ENCODE results near the gene SYPL1. TPM values are rescaled to one million over a fixed set of nuclear protein-coding genes. Genes with fewer than 3 reads are reported as not detected.

SYPL1 gene
- total RNA-seq, 1 donor from 2014 or later: 39.4 TPM

- Mint-ChIP-seq H3K4me3 (no peak overlapping the region), H3K36me3 (ENCODE audit: low read depth) (no peaks in the 10 kb centered on the region), H3K27ac (ENCODE audit: unreplicated experiment) (peak overlapping the region; percentile 23), H3K9me3 (no peaks in the 10 kb centered on the region), H3K4me1 (peaks cover 5% of the 10 kb centered on the region), H3K27me3 (ENCODE audit: low read depth) (no peaks in the 10 kb centered on the region)
- DNase-seq (ENCODE audit: low read depth, low spot score): no peak
- TF ChIP-seq, protein P1, sequence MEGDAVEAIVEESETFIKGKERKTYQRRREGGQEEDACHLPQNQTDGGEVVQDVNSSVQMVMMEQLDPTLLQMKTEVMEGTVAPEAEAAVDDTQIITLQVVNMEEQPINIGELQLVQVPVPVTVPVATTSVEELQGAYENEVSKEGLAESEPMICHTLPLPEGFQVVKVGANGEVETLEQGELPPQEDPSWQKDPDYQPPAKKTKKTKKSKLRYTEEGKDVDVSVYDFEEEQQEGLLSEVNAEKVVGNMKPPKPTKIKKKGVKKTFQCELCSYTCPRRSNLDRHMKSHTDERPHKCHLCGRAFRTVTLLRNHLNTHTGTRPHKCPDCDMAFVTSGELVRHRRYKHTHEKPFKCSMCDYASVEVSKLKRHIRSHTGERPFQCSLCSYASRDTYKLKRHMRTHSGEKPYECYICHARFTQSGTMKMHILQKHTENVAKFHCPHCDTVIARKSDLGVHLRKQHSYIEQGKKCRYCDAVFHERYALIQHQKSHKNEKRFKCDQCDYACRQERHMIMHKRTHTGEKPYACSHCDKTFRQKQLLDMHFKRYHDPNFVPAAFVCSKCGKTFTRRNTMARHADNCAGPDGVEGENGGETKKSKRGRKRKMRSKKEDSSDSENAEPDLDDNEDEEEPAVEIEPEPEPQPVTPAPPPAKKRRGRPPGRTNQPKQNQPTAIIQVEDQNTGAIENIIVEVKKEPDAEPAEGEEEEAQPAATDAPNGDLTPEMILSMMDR (conservative IDR thresholded peaks at IDR 0.05): no peak
These were observed 40.0 kb downstream of the SYPL1 start for GRCh38 chr7:106071999-106072714.

DNA sequence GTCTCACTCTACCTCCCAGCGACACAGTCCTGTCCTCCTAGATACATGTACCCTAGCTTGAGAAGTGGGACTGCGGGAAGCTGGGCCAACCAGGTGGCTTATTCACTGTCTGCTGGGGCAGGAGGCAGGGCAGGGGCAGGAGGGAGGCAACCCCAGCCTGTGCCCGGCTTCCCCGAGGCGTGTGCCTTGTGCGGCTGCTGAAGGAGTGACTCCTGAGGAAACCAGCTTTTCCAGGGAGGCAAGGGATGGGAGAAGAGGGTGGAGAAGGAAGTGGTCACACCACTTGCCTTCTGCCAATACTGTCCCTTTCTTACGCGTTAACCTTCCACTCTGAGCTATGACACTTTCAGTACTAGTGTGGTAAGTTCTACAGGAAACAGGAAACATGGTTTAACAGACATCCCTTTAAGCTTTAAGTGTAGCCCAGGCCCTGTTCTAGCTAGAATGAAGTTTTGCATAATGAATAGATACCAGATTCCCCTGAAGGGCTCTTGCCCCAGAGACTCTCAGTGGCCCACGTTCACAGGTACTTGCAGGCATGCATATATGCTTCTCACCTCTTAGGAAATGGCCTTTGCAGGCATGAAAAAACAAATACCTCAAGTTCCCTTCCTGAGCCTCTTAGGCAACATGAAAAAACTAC is 40.6 kb downstream of the SYPL1 start:
- Mint-ChIP-seq H3K4me1 (peaks cover 5% of the 10 kb centered on the region), H3K27ac (ENCODE audit: unreplicated experiment) (peak overlapping the region; percentile 23), H3K9me3 (no peaks in the 10 kb centered on the region), H3K4me3 (no peak overlapping the region), H3K27me3 (ENCODE audit: low read depth) (no peaks in the 10 kb centered on the region), H3K36me3 (ENCODE audit: low read depth) (no peaks in the 10 kb centered on the region)
- TF ChIP-seq, protein P1 (conservative IDR thresholded peaks at IDR 0.05): no peak
- no peak for DNase-seq (ENCODE audit: low read depth, low spot score)

GRCh38 chr7:106070567-106071254 is 41.4 kb downstream of the SYPL1 start:
- no peak overlapping the region for H3K27ac Mint-ChIP-seq (ENCODE audit: unreplicated experiment)
- H3K27me3 Mint-ChIP-seq (ENCODE audit: low read depth): no peaks in the 10 kb centered on the region

DNA sequence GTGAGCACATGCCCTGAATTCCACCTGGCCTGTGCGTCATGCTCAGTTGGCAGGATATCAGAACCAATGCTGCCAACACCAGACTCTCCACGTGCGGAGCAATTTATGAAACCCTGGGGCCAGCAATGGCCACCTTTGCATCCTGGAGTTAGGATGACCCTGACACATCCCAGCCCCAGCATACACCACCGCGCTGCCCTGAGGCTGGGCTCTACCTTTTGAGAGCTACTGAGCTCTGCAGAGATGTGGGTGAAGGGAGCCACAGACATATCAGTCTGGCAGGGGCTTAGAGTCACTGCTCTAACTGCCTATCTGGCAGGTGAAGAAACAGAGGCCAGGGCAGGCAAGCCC is 41.9 kb downstream of the SYPL1 start:
- Mint-ChIP-seq H3K36me3 (ENCODE audit: low read depth) (no peaks in the 10 kb centered on the region), H3K9me3 (no peaks in the 10 kb centered on the region), H3K4me1 (peaks cover 16% of the 10 kb centered on the region), H3K27ac (ENCODE audit: unreplicated experiment) (no peak overlapping the region), H3K27me3 (ENCODE audit: low read depth) (no peaks in the 10 kb centered on the region), H3K4me3 (no peak overlapping the region)
- DNase-seq (ENCODE audit: low read depth, low spot score): no peak
- TF ChIP-seq, protein P1 (conservative IDR thresholded peaks at IDR 0.05): no peak

More at GRCh38 chr7:106070567-106071254, 41.4 kb downstream of the SYPL1 start:
- TF ChIP-seq, protein P1 (conservative IDR thresholded peaks at IDR 0.05): no peak
- peaks cover 10% of the 10 kb centered on the region for H3K4me1 Mint-ChIP-seq
- H3K4me3 Mint-ChIP-seq: no peak overlapping the region
- no peak for DNase-seq (ENCODE audit: low read depth, low spot score)
- H3K9me3 Mint-ChIP-seq: no peaks in the 10 kb centered on the region
- no peaks in the 10 kb centered on the region for H3K36me3 Mint-ChIP-seq (ENCODE audit: low read depth)

DNA sequence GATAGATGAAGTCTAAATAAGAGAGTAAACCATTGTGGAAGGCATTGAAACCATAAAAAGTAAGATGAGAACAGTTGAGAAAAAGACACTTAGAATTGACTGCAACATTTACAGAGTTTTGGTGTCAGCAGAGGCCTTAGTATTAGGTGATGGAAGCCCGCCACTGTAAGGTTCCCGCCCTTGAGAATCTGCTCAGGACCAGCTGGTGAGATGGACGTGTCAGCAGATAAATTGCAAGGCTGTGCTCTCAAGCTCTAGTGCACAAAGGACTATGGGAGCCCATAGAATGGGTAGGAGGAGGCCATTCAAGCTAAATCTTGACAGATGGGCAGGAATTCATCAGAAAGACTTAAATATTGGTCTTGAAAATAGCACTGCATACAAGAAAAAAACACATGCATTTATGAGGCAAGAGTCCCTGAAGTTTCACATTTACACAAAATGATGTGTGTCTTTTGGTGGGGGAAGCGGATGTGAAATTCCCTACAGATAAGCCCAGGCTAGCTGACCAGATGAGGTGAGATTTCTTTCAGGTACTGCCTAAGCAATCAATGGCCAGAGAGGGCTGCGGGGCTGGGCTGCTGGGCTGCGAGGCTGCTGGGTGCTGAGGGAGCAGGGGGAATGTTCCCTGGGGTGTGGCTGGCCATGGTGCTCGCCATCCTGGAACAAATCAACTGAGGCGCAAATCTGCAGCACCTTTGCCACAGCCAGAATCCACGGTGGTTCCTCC is 42.5 kb downstream of the SYPL1 start:
- H3K27ac Mint-ChIP-seq (ENCODE audit: unreplicated experiment): no peak overlapping the region
- DNase-seq (ENCODE audit: low read depth, low spot score): no peak
- TF ChIP-seq, protein P1 (conservative IDR thresholded peaks at IDR 0.05): no peak
- H3K4me1 Mint-ChIP-seq: peaks cover 21% of the 10 kb centered on the region
- H3K27me3 Mint-ChIP-seq (ENCODE audit: low read depth): no peaks in the 10 kb centered on the region
- H3K9me3 Mint-ChIP-seq: no peaks in the 10 kb centered on the region
- H3K36me3 Mint-ChIP-seq (ENCODE audit: low read depth): no peaks in the 10 kb centered on the region
- no peak overlapping the region for H3K4me3 Mint-ChIP-seq
